Measurements from ENCODE around the gene XIST. TPM values are rescaled to one million over a fixed set of nuclear protein-coding genes. Genes with fewer than 3 reads are reported as not detected.
A peak's percentile ranks its signal among the peaks of the same experiment; 100 is the strongest.
"Not testable (repeated sequence)": the region's sequence is repeated elsewhere in the genome, so short reads cannot be mapped to it uniquely, and the experiment has no call there.

The XIST gene
- total RNA-seq, 1 donor from 2014 or later: not detected

DNA sequence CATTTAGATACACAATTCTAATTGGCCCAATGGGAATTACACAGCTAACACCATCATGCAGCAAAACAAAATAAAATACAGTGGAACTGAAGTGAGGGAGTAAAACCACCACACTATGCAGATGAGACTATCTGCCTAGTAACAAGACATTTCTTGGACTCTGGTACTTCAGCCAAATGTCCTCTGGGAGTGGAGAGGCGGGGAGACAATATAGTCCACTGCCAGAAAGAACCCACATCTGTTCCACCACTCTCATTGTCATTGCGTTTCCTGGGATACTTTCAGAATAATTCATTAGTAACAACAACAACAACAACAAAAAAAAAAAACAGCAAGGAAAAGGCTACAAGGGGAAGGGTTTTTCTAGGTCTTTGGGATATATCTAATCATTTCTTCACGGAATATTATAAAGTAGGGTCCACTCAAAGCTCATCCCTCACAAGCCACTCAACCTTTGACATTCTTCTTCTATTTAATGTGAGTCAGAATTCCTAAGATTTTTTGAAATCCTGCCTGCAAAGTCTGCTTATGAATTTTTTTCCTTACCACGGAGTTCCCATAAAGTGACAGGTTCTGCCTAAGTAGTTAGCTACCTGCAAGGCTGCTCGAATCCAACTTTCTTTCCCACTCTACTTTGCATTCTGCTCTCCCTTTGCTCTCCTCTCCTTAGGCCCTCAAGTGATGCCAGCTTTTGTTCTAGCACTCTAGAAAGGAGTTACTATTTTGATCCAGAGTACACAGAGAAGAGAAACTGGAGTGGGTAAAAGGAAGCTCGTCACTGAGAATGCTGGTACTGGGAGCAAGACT lies 34.9 kb downstream of the XIST start:
- peak; percentile 29 for DNase-seq (ENCODE audit: low read depth)

DNA sequence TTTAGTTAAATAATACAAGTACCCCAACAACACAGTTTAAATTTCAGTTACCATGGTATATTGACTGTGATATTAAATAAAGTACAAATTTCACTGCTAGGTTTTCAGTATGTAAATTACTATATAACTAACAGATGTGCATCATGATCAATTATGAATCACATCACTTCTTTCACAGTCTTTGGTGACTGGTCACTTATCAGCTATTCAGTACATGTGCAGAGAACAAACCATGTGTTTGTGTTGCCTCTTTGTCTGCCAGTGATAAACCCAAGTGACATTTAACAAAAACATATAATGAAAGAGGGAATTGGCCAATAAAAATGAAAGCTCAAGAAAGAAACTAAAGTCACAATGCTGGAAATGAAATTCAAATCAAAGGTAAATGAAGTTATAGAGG lies 40.3 kb downstream of the XIST start:
- no peak for DNase-seq (ENCODE audit: low read depth)

DNA sequence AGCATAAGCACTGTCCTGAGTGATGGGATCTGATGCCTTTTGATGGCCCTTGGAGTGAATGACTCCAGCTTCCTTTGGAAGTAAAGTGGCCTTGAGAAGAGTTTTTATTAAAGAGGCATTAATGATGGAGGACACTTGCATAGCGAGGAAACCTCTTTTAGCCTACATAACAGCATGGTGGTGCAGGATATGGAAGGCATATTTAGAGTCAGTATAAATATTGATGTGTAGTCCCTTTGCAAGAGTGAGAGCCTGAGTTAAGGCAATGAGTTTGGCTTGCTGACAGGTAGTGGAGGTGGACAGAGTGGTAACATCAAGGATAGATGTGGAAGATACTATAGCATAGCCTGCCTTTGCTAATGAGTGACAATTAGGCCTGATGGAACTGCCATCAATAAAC lies 48.4 kb downstream of the XIST start:
- DNase-seq (ENCODE audit: low read depth): not testable (repeated sequence)

DNA sequence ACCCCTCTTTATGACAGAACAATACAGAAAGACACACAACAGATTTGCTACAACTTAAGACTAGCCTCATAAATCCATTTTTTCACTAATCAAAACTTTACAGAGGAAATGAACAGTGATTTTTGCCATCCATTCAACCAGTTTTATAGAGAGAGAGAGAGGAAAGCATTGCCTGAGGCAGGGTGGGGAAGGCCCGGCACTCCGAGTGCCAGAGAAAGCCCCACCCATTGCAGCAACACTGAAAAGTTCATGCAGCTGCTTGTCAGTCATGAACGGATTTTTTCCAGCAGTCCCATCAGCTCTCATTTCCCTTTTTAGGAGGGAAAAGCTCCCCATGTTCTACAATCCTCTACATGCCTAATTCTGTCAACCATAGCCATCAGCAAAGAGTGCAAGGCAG lies 52.6 kb downstream of the XIST start:
- DNase-seq (ENCODE audit: low read depth): peak; percentile 0

DNA sequence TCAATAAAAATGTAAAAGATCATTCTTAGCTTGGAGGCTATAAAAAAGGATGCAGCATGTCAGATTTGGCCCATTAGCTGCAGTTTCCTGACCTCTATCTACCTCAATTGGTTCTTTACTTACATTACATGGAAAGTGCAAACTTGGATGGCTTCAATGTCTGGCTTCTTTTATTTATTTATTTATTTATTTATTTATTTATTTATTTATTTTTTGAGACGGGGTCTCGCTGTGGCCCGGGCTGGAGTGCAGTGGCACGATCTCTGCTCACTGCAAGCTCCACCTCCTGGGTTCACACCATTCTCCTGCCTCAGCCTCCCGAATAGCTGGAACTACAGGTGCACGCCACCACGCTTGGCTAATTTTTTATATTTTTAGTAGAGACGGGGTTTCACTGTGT lies 60.0 kb downstream of the XIST start:
- not testable (repeated sequence) for DNase-seq (ENCODE audit: low read depth)

DNA sequence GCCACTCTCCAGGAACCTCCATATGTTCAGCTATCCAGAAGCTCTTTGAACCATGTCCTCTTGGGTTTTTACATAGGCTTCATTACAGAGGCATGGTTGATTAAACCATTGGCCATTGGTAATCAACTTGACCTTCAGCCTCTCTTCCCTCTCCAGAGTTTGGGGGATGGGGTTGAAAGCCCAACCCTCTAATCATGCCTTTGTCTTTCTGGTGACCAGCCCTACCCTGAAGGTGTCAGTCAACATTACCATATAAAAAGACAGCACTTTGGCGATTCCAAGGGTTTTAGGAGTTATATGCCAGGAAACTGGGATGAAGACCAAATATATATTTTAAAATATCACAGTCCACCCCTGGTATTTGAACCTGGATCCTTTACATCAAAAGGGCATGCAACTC lies 67.0 kb downstream of the XIST start:
- no peak for DNase-seq (ENCODE audit: low read depth)

All from myocyte (in vitro differentiated cells).